Activated naive CD8-positive, alpha-beta T cell (primary cell): ENCODE data around the gene SLC18B1.

Experiments used
- H3K27ac Mint-ChIP-seq: one replicate; pipeline ENCODE4 v1.8.0; 2021; ENCODE audit warnings: mixed read lengths
- H3K27me3 Mint-ChIP-seq: one replicate; pipeline ENCODE4 v1.8.0; 2021; ENCODE audit warnings: mixed read lengths
- H3K36me3 Mint-ChIP-seq: one replicate; pipeline ENCODE4 v1.8.0; 2021; ENCODE audit warnings: mixed read lengths
- H3K4me1 Mint-ChIP-seq: one replicate; pipeline ENCODE4 v1.8.0; 2021; ENCODE audit warnings: low read depth, mixed read lengths
- H3K4me3 Mint-ChIP-seq: one replicate; pipeline ENCODE4 v1.8.0; 2021; ENCODE audit warnings: mild to moderate bottlenecking, mixed read lengths
- H3K9me3 Mint-ChIP-seq: one replicate; pipeline ENCODE4 v1.8.0; 2021; ENCODE audit warnings: low read depth, mixed read lengths

SLC18B1 gene

GRCh38 chr6:132813173-132813856 is 14.9 kb upstream of the SLC18B1 start:
- no peaks in the 10 kb centered on the region for H3K27me3 Mint-ChIP-seq
- peaks cover 32% of the 10 kb centered on the region for H3K36me3 Mint-ChIP-seq

DNA sequence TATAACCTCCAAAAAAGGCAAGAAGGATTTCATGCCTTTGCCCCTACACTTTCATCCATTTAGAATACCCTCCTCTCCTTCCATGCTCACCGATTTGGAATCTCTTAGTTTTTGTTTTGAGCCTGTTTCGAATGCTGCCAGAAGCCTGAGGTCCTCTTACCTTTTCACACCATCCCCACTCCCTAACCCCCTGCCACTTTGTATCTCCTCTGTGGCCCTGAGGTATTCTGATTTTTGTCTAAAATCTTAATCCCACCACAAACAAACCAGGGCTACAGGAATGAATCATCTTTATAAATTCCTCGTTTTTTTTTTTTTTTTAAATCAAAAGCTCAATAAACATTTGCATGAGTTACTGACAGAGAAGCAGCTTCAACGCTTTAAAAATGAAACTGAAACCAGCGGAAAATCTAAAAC is 14.3 kb upstream of the SLC18B1 start:
- Mint-ChIP-seq H3K4me1 (peaks cover 31% of the 10 kb centered on the region), H3K4me3 (peak overlapping the region; percentile 97), H3K9me3 (no peaks in the 10 kb centered on the region), H3K27ac (peak overlapping the region; percentile 99), H3K36me3 (peaks cover 28% of the 10 kb centered on the region), H3K27me3 (no peaks in the 10 kb centered on the region)

More at GRCh38 chr6:132813173-132813856, 14.9 kb upstream of the SLC18B1 start:
- Mint-ChIP-seq H3K9me3 (no peaks in the 10 kb centered on the region), H3K27ac (peak overlapping the region; percentile 99), H3K4me1 (peaks cover 34% of the 10 kb centered on the region), H3K4me3 (peak overlapping the region; percentile 97)

- H3K36me3 Mint-ChIP-seq = peaks cover 24% of the 10 kb centered on the region
- H3K4me1 Mint-ChIP-seq = peaks cover 27% of the 10 kb centered on the region
- H3K4me3 Mint-ChIP-seq = peak overlapping the region; percentile 97
- H3K27me3 Mint-ChIP-seq = no peaks in the 10 kb centered on the region
- H3K27ac Mint-ChIP-seq = peak overlapping the region; percentile 99
- H3K9me3 Mint-ChIP-seq = no peaks in the 10 kb centered on the region
Measured at GRCh38 chr6:132812255-132812732, 13.9 kb upstream of the SLC18B1 start.

- Mint-ChIP-seq H3K27me3 (no peaks in the 10 kb centered on the region), H3K27ac (no peak overlapping the region), H3K4me1 (peaks cover 18% of the 10 kb centered on the region), H3K36me3 (peaks cover 16% of the 10 kb centered on the region), H3K9me3 (no peaks in the 10 kb centered on the region), H3K4me3 (no peak overlapping the region)
Measured at GRCh38 chr6:132811276-132811675, 12.8 kb upstream of the SLC18B1 start.

- Mint-ChIP-seq H3K27ac (no peak overlapping the region), H3K4me1 (peaks cover 5% of the 10 kb centered on the region), H3K4me3 (no peak overlapping the region), H3K27me3 (no peaks in the 10 kb centered on the region), H3K9me3 (no peaks in the 10 kb centered on the region), H3K36me3 (no peaks in the 10 kb centered on the region)
Measured at GRCh38 chr6:132805548-132805947, 7.1 kb upstream of the SLC18B1 start.

DNA sequence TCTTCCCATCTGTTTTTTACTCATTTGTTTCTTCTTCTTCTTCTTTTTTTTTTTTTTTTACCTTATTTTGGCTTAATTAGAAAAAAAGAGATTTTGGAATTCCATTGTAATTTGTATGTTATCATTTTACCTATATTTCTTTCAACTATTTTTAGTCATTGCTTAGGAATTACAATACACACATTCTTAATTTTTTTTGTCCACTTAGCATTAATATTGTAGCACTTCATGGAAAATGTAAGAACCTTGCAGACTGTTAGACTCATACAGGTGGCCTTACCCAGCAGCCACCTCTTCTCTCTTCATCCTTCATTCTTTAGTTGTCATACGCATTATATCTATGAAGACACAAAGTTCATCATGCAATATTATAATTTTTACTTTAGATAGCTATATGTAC is 5.8 kb upstream of the SLC18B1 start:
- Mint-ChIP-seq H3K27me3 (no peaks in the 10 kb centered on the region), H3K36me3 (no peaks in the 10 kb centered on the region), H3K27ac (no peak overlapping the region), H3K9me3 (no peaks in the 10 kb centered on the region), H3K4me3 (no peak overlapping the region), H3K4me1 (peaks cover 5% of the 10 kb centered on the region)

GRCh38 chr6:132800656-132801055 is 2.2 kb upstream of the SLC18B1 start:
- peaks cover 20% of the 10 kb centered on the region for H3K4me1 Mint-ChIP-seq
- H3K27me3 Mint-ChIP-seq = no peaks in the 10 kb centered on the region
- no peaks in the 10 kb centered on the region for H3K9me3 Mint-ChIP-seq
- no peaks in the 10 kb centered on the region for H3K36me3 Mint-ChIP-seq
- peak overlapping the region; percentile 73 for H3K4me3 Mint-ChIP-seq
- H3K27ac Mint-ChIP-seq = peak overlapping the region; percentile 83

GRCh38 chr6:132798869-132799538 is 567 bp upstream of the SLC18B1 start:
- Mint-ChIP-seq H3K4me1 (peaks cover 30% of the 10 kb centered on the region), H3K9me3 (no peaks in the 10 kb centered on the region), H3K4me3 (no peak overlapping the region), H3K27ac (no peak overlapping the region), H3K27me3 (no peaks in the 10 kb centered on the region), H3K36me3 (no peaks in the 10 kb centered on the region)

DNA sequence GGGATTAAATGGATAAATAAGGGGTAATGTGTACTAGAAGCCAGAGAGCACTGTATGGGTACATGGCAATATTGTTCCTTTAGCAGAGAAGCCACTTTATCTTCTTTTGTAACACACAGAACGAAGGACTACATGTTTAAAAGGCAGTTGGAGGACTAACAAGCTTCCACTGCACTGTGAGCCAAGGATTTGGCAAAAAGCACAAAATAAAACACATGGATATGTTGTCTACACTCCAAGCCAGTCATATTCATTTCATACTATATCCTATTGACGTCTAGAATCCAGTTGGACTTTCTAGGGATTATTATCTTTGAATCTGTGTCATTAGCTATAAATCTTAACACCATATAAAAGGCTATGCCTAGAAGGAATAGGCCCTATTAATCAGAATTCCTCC is 3.0 kb downstream of the SLC18B1 start:
- Mint-ChIP-seq H3K27ac (peak overlapping the region; percentile 16), H3K4me1 (peaks cover 35% of the 10 kb centered on the region), H3K4me3 (peak overlapping the region; percentile 35), H3K9me3 (no peaks in the 10 kb centered on the region), H3K27me3 (no peaks in the 10 kb centered on the region), H3K36me3 (no peaks in the 10 kb centered on the region)

DNA sequence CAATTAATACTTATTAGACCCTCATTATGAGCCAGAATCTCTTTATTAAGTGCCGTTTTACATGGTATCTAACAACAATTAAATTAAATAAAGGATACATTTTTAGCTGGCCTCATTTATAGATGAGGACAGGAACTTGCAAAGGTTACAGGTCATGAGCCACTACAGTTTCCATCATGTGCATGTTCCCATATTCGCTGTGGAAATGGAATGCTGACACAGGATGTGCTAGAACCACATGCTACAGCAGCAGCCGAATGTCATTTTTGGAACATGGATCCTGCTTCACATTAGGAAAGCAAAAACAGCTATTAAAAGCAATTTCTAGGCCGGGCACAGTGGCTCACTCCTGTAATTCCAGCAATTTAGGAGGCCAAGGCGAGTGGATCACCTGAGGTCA is 5.9 kb downstream of the SLC18B1 start:
- Mint-ChIP-seq H3K4me1 (peaks cover 32% of the 10 kb centered on the region), H3K4me3 (no peak overlapping the region), H3K36me3 (peaks cover 6% of the 10 kb centered on the region), H3K27me3 (no peaks in the 10 kb centered on the region), H3K27ac (no peak overlapping the region), H3K9me3 (no peaks in the 10 kb centered on the region)

DNA sequence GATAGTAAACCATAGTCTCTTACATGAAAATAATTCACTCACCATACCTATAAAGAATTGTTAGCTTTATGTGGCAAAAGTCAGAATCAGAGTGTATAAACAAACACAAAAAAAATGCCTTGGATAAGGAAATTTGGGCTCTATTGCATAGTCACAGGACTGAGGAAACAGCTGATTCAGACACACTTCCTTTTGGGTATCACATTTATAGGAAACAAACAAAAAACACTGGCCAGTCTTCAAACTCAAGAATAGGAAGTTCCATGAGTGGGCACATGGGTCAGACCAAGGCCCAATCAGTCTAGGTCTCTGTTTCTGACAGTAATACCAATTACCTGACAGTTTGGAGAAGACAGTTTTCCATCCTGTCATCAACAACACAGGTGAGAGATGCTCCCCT is 8.0 kb downstream of the SLC18B1 start:
- Mint-ChIP-seq H3K4me1 (peaks cover 22% of the 10 kb centered on the region), H3K36me3 (peaks cover 13% of the 10 kb centered on the region), H3K27me3 (no peaks in the 10 kb centered on the region), H3K9me3 (no peaks in the 10 kb centered on the region), H3K27ac (peak overlapping the region; percentile 7), H3K4me3 (no peak overlapping the region)

- Mint-ChIP-seq H3K27me3 (no peaks in the 10 kb centered on the region), H3K27ac (no peak overlapping the region), H3K9me3 (no peaks in the 10 kb centered on the region), H3K4me3 (no peak overlapping the region), H3K36me3 (peaks cover 16% of the 10 kb centered on the region), H3K4me1 (peaks cover 14% of the 10 kb centered on the region)
Measured at GRCh38 chr6:132789396-132789776, 9.1 kb downstream of the SLC18B1 start.

GRCh38 chr6:132788658-132789395 is 9.6 kb downstream of the SLC18B1 start:
- H3K4me1 Mint-ChIP-seq = peaks cover 12% of the 10 kb centered on the region

DNA sequence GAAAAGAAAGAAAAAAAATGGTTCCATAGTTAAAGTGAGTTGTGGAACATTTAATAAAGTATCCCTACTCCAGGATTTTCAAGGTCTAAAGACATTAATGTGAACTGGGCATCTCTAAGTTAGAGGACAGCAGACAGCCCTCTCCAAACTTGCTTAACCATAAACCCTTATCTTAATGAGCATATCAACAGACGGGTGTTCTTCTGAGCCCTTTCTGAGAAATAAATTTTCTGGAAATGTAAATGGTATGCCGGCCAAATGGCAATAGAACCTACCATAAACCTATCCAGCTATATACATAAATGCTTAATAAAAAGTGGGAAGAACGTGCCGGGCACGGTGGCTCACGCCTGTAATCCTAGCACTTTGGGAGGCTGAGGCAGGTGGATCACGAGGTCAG is 12.5 kb downstream of the SLC18B1 start:
- no peak overlapping the region for H3K4me3 Mint-ChIP-seq
- no peaks in the 10 kb centered on the region for H3K27me3 Mint-ChIP-seq
- peaks cover 3% of the 10 kb centered on the region for H3K4me1 Mint-ChIP-seq
- no peaks in the 10 kb centered on the region for H3K9me3 Mint-ChIP-seq
- H3K36me3 Mint-ChIP-seq = peaks cover 16% of the 10 kb centered on the region
- no peak overlapping the region for H3K27ac Mint-ChIP-seq

More at GRCh38 chr6:132788658-132789395, 9.6 kb downstream of the SLC18B1 start:
- H3K27me3 Mint-ChIP-seq = no peaks in the 10 kb centered on the region
- no peaks in the 10 kb centered on the region for H3K9me3 Mint-ChIP-seq
- no peak overlapping the region for H3K4me3 Mint-ChIP-seq
- H3K27ac Mint-ChIP-seq = no peak overlapping the region
- H3K36me3 Mint-ChIP-seq = peaks cover 16% of the 10 kb centered on the region

DNA sequence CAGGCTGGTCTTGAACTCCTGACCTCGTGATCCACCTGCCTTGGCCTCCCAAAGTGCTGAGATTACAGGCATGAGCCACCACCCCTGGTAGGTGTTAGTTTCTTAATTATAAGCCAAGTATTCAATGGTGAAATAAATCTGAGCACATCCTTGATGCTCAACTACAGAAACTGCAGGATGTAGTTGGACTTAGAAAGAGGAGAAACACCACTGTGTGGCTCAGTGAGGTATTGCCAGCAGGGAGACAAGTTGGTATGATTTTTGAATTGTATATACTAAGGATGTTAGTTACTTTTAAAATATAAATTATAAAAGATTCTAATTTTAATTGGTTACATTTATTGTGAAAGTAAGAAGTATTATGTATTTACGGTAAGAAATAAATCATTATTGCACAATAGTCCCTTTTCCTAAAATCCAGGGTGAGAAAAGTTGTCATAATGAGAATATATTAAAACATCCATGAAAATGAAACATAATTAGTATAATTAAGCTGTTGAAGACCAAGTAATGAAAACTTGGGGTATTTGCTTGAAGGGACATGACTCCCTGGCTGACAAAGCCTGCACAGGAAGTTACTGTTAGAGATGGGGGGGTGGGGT is 17.6 kb downstream of the SLC18B1 start:
- Mint-ChIP-seq H3K9me3 (no peaks in the 10 kb centered on the region), H3K27ac (no peak overlapping the region), H3K27me3 (no peaks in the 10 kb centered on the region), H3K4me1 (no peaks in the 10 kb centered on the region), H3K36me3 (peaks cover 6% of the 10 kb centered on the region), H3K4me3 (no peak overlapping the region)
